ENCODE results near the gene RMP24.

RMP24 gene

DNA sequence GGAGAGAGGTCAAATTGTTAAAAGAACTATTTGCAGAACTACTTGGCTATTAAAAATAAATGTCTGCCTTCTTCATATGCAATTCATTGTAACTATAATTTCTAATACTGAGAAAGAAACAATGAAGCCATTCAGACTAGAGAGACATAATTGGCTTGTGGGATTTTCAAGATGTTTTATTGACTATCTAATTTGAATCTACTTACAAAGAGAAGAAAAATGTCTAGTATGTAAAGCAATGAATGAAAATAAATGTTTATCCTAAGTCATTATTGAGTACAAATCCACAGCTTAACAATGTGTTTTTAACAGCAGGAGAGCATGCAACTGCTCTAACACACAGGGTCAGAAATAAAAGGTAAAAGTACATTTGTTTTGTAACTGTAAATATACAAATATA lies 19.2 kb downstream of the RMP24 start:
- Mint-ChIP-seq H3K9me3 (no peaks in the 10 kb centered on the region), H3K36me3 (ENCODE audit: low read depth) (no peaks in the 10 kb centered on the region), H3K4me1 (no peaks in the 10 kb centered on the region), H3K4me3 (no peak overlapping the region), H3K27me3 (ENCODE audit: insufficient read depth, low read depth, poor library complexity) (peaks cover 3% of the 10 kb centered on the region), H3K27ac (no peak overlapping the region)
- H4K20me1 ChIP-seq (replicated peaks; ENCODE audit: insufficient read depth), result no peaks in the 10 kb centered on the region
- no peak for ATAC-seq
- H3F3A ChIP-seq (replicated peaks; ENCODE audit: low read depth), result no peaks in the 10 kb centered on the region
- no peaks in the 10 kb centered on the region for H3K4me1 ChIP-seq (ENCODE audit: insufficient read depth)
- DNase-seq (ENCODE audit: low spot score), result no peak
- no peak overlapping the region for H2AFZ ChIP-seq
- TF ChIP-seq, protein P1, sequence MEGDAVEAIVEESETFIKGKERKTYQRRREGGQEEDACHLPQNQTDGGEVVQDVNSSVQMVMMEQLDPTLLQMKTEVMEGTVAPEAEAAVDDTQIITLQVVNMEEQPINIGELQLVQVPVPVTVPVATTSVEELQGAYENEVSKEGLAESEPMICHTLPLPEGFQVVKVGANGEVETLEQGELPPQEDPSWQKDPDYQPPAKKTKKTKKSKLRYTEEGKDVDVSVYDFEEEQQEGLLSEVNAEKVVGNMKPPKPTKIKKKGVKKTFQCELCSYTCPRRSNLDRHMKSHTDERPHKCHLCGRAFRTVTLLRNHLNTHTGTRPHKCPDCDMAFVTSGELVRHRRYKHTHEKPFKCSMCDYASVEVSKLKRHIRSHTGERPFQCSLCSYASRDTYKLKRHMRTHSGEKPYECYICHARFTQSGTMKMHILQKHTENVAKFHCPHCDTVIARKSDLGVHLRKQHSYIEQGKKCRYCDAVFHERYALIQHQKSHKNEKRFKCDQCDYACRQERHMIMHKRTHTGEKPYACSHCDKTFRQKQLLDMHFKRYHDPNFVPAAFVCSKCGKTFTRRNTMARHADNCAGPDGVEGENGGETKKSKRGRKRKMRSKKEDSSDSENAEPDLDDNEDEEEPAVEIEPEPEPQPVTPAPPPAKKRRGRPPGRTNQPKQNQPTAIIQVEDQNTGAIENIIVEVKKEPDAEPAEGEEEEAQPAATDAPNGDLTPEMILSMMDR (conservative IDR thresholded peaks at IDR 0.05; ENCODE audit: low read depth in 2 of 2), result no peak
- TF ChIP-seq JUNB (IDR thresholded peaks at IDR 0.05; ENCODE audit: unreplicated experiment), result no peak
- TF ChIP-seq ZNF114 (CRISPR knock-in tag; IDR thresholded peaks at IDR 0.05), result no peak
- TF ChIP-seq EZH2 (IDR thresholded peaks at IDR 0.05; ENCODE audit: low read depth, unreplicated experiment), result no peak
- TF ChIP-seq, protein P2, sequence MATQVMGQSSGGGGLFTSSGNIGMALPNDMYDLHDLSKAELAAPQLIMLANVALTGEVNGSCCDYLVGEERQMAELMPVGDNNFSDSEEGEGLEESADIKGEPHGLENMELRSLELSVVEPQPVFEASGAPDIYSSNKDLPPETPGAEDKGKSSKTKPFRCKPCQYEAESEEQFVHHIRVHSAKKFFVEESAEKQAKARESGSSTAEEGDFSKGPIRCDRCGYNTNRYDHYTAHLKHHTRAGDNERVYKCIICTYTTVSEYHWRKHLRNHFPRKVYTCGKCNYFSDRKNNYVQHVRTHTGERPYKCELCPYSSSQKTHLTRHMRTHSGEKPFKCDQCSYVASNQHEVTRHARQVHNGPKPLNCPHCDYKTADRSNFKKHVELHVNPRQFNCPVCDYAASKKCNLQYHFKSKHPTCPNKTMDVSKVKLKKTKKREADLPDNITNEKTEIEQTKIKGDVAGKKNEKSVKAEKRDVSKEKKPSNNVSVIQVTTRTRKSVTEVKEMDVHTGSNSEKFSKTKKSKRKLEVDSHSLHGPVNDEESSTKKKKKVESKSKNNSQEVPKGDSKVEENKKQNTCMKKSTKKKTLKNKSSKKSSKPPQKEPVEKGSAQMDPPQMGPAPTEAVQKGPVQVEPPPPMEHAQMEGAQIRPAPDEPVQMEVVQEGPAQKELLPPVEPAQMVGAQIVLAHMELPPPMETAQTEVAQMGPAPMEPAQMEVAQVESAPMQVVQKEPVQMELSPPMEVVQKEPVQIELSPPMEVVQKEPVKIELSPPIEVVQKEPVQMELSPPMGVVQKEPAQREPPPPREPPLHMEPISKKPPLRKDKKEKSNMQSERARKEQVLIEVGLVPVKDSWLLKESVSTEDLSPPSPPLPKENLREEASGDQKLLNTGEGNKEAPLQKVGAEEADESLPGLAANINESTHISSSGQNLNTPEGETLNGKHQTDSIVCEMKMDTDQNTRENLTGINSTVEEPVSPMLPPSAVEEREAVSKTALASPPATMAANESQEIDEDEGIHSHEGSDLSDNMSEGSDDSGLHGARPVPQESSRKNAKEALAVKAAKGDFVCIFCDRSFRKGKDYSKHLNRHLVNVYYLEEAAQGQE (IDR thresholded peaks at IDR 0.05; ENCODE audit: unreplicated experiment), result no peak
- TF ChIP-seq EZH2phosphoT487 (IDR thresholded peaks at IDR 0.05; ENCODE audit: unreplicated experiment), result no peak
- no peak for TF ChIP-seq STAT1 (IDR thresholded peaks at IDR 0.05; ENCODE audit: unreplicated experiment)
- TF ChIP-seq ZNF331 (CRISPR knock-in tag; IDR thresholded peaks at IDR 0.05; ENCODE audit: low read depth), result no peak
- TF ChIP-seq POLR2AphosphoS5 (IDR thresholded peaks at IDR 0.05; ENCODE audit: low read depth), result no peak
- TF ChIP-seq, protein P3, sequence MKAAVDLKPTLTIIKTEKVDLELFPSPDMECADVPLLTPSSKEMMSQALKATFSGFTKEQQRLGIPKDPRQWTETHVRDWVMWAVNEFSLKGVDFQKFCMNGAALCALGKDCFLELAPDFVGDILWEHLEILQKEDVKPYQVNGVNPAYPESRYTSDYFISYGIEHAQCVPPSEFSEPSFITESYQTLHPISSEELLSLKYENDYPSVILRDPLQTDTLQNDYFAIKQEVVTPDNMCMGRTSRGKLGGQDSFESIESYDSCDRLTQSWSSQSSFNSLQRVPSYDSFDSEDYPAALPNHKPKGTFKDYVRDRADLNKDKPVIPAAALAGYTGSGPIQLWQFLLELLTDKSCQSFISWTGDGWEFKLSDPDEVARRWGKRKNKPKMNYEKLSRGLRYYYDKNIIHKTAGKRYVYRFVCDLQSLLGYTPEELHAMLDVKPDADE (IDR thresholded peaks at IDR 0.05), result no peak
- TF ChIP-seq, protein P4, sequence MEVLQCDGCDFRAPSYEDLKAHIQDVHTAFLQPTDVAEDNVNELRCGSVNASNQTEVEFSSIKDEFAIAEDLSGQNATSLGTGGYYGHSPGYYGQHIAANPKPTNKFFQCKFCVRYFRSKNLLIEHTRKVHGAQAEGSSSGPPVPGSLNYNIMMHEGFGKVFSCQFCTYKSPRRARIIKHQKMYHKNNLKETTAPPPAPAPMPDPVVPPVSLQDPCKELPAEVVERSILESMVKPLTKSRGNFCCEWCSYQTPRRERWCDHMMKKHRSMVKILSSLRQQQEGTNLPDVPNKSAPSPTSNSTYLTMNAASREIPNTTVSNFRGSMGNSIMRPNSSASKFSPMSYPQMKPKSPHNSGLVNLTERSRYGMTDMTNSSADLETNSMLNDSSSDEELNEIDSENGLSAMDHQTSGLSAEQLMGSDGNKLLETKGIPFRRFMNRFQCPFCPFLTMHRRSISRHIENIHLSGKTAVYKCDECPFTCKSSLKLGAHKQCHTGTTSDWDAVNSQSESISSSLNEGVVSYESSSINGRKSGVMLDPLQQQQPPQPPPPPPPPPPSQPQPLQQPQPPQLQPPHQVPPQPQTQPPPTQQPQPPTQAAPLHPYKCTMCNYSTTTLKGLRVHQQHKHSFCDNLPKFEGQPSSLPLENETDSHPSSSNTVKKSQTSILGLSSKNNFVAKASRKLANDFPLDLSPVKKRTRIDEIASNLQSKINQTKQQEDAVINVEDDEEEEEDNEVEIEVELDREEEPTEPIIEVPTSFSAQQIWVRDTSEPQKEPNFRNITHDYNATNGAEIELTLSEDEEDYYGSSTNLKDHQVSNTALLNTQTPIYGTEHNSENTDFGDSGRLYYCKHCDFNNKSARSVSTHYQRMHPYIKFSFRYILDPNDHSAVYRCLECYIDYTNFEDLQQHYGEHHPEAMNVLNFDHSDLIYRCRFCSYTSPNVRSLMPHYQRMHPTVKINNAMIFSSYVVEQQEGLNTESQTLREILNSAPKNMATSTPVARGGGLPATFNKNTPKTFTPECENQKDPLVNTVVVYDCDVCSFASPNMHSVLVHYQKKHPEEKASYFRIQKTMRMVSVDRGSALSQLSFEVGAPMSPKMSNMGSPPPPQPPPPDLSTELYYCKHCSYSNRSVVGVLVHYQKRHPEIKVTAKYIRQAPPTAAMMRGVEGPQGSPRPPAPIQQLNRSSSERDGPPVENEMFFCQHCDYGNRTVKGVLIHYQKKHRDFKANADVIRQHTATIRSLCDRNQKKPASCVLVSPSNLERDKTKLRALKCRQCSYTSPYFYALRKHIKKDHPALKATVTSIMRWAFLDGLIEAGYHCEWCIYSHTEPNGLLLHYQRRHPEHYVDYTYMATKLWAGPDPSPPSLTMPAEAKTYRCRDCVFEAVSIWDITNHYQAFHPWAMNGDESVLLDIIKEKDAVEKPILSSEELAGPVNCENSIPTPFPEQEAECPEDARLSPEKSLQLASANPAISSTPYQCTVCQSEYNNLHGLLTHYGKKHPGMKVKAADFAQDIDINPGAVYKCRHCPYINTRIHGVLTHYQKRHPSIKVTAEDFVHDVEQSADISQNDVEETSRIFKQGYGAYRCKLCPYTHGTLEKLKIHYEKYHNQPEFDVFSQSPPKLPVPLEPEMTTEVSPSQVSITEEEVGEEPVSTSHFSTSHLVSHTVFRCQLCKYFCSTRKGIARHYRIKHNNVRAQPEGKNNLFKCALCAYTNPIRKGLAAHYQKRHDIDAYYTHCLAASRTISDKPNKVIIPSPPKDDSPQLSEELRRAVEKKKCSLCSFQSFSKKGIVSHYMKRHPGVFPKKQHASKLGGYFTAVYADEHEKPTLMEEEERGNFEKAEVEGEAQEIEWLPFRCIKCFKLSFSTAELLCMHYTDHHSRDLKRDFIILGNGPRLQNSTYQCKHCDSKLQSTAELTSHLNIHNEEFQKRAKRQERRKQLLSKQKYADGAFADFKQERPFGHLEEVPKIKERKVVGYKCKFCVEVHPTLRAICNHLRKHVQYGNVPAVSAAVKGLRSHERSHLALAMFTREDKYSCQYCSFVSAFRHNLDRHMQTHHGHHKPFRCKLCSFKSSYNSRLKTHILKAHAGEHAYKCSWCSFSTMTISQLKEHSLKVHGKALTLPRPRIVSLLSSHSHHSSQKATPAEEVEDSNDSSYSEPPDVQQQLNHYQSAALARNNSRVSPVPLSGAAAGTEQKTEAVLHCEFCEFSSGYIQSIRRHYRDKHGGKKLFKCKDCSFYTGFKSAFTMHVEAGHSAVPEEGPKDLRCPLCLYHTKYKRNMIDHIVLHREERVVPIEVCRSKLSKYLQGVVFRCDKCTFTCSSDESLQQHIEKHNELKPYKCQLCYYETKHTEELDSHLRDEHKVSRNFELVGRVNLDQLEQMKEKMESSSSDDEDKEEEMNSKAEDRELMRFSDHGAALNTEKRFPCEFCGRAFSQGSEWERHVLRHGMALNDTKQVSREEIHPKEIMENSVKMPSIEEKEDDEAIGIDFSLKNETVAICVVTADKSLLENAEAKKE (CRISPR knock-in tag; IDR thresholded peaks at IDR 0.05), result no peak
- TF ChIP-seq NANOG (IDR thresholded peaks at IDR 0.05; ENCODE audit: borderline replicate concordance), result no peak
- TF ChIP-seq CREB1 (CRISPR knock-in tag; IDR thresholded peaks at IDR 0.05; ENCODE audit: low read depth), result no peak
- H3K27me3 ChIP-seq (ENCODE audit: insufficient read depth), result no peaks in the 10 kb centered on the region
- H3K4me3 ChIP-seq, result no peak overlapping the region
- H3K9me2 ChIP-seq (ENCODE audit: insufficient read depth), result no peaks in the 10 kb centered on the region
- H3K79me2 ChIP-seq (replicated peaks; ENCODE audit: insufficient read depth), result no peaks in the 10 kb centered on the region
- H3K36me3 ChIP-seq (ENCODE audit: insufficient read depth), result no peaks in the 10 kb centered on the region; the same call in 1 of the 2 replicates
- no peak overlapping the region for H3K4me2 ChIP-seq
- H3K27ac ChIP-seq (ENCODE audit: low read depth), result no peak overlapping the region

All from GM23338 (cell line).